ENCODE results near the gene SPDL1.

The SPDL1 gene

GRCh38 chr5:169631360-169631759 is 47.8 kb downstream of the SPDL1 start:
- peak; percentile 63 for DNase-seq (ENCODE audit: low read depth)

DNA sequence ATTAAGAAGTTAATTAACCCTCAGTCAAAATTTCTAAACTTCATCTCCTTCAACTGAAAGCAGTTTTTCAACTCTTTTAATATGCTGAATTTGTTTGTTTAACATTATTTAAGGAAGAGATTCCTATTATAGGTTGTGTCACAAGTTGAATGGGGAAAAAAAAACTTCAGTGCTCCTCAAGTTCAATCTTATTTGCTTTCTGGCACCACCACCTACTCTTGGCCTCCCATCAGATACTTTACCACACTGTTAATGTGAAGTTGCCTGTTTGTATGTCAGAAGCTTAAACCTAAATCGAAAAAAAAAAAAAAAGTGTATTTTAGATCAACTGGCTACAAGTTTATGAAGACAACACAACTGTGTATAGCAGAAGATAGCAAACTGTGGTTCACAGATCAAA is 49.4 kb downstream of the SPDL1 start:
- no peak for DNase-seq (ENCODE audit: low read depth)

GRCh38 chr5:169634606-169635005 is 51.0 kb downstream of the SPDL1 start:
- DNase-seq (ENCODE audit: low read depth), result no peak

GRCh38 chr5:169635936-169636335 is 52.4 kb downstream of the SPDL1 start:
- DNase-seq (ENCODE audit: low read depth), result no peak

- no peak for DNase-seq (ENCODE audit: low read depth)
Observed at GRCh38 chr5:169636477-169637084, 53.0 kb downstream of the SPDL1 start.

DNA sequence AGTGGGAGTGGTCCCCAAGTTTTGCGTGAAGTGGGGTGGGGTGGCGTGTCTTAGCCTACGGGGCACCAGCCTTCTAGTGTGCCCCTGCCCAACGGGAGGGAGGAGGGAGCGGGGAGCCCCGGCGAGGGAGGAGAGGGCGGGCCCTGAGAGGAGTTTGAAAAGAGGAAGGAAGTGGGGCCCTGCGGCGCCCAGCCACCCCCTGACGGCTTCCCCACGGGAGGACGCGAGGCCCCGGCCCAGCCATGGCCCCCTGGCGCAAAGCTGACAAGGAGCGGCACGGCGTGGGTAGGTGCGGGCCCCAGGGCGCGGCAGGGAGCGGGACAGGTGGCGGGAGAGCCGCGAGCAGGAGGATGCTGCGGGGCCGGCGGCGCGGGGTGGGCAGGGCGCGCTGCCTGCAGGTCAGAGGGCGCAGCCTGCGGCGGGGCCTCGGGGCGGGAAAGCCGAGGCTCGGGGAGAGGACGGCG is 53.5 kb downstream of the SPDL1 start, which contains the start of gene DOCK2:
TSS of gene DOCK2 (plus strand) at position 191 of the 464 bp plus-strand sequence. CDS start at position 243, 52 bp downstream.
- DNase-seq (ENCODE audit: low read depth), result no peak

GRCh38 chr5:169637549-169638121 is 54.1 kb downstream of the SPDL1 start:
- DNase-seq (ENCODE audit: low read depth), result no peak

DNA sequence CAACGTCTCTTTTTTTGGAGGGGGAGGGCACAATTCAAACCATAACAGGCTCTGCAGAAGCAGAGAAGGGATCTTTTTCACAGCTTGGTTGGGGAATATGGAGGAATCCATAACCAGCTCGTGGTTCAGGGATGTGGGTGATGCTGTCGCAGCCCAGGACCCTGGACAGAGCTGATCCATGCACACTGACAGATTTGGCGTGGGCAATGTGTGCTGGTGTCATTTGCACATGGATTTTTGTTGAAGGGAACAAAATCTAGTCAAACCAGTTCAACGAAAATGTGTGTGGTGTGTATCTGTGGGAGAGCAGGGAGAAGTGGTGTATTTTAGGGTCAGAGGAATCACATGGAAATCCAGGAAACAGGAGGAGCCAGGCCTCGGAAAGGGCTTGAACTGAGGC is 57.7 kb downstream of the SPDL1 start:
- no peak for DNase-seq (ENCODE audit: low read depth)

- no peak for DNase-seq (ENCODE audit: low read depth)
Observed at GRCh38 chr5:169646856-169647255, 63.3 kb downstream of the SPDL1 start.

- no peak for DNase-seq (ENCODE audit: low read depth)
Observed at GRCh38 chr5:169647566-169647965, 64.0 kb downstream of the SPDL1 start.

DNA sequence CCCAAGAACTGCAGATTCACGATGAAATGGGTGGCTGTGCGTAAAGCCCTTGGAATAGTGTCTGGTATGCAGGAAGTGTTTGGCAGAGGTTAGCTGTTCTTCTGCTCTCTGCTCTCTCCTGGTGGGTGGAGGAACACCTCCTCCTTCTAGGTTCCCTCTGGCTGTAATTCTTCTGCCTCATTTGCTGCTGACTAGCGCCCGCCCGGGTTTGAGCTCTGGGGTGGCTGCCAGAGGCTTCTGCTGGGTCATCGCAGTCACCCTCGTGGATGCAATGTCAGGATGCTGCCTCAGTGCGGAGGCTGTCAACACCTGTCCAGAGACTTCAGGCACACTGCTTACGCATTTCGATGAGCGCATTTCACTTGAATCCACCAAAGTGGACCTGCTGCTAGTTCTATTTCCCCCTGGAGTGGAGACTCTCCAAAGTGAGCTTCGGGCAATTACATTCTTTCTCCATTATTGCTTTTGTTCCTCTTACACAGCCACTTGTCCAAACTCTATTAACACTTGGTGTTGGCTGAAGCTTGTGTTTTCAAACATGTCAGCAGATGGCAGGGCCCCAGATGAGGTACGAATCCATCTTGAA is 65.2 kb downstream of the SPDL1 start:
- DNase-seq (ENCODE audit: low read depth), result no peak

DNA sequence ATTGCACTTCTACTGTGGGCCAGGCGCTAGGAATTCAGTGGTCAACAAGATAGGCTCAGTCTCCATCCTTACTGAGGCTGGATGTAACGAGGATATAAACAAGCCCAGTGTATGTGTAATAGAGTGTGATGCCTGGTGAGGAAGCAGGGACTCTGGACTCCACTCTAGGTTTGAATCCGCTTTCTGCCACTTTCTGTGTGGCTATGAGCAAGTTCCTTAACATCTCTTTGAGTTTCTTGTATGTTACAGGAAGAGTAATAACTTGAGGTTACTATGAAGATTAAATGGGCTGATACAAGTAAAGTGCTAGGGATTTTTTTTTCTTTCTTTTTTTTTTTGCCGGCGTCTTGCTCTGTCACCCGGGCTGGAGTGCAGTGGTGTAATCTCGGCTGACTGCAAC is 65.9 kb downstream of the SPDL1 start:
- no peak for DNase-seq (ENCODE audit: low read depth)

DNA sequence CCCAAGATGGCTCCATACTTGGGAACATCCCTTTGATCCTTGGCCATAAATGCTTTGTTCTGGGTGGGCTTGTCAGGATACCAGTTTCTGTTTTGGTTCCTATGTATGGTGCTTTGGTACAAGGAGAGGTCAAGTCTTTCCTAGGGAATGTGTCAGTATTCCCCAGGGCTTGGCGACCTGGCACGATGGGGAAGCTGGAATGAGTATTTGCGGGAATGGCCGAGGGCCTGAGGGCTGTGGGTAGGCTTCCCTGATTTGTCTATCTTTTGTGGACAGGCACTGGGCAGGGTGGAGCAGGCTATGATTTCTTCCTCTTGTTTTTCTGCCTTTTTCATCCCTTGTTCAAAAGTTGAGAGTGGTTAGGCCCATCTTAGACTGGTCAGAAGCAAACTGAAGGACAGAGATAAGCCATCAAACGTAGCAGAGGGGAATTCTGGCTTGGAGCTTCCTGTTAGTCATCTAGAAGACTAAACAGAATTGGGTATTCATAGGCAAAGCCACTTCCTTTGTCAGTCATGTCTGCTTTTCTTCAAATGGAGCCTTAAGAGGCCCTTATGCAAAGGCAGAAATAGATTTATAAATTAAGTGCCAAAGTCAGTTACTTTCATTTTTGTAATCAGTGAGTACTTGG is 67.2 kb downstream of the SPDL1 start:
- no peak for DNase-seq (ENCODE audit: low read depth)

- DNase-seq (ENCODE audit: low read depth), result no peak
Observed at GRCh38 chr5:169651526-169651925, 68.0 kb downstream of the SPDL1 start.

- DNase-seq (ENCODE audit: low read depth), result no peak
Observed at GRCh38 chr5:169652057-169652456, 68.5 kb downstream of the SPDL1 start.

- no peak for DNase-seq (ENCODE audit: low read depth)
Observed at GRCh38 chr5:169653091-169653490, 69.5 kb downstream of the SPDL1 start.
